Suppressor macrophage treated with lipopolysaccharide for 4 hours (primary cell): ENCODE measurements around the gene MB21D2.
A peak's percentile ranks its signal among the peaks of the same experiment; 100 is the strongest.

Experiments used
- DNase-seq: peaks from one replicate; pipeline ENCODE4 v3.0.0-alpha.2; 2020

MB21D2 gene

DNA sequence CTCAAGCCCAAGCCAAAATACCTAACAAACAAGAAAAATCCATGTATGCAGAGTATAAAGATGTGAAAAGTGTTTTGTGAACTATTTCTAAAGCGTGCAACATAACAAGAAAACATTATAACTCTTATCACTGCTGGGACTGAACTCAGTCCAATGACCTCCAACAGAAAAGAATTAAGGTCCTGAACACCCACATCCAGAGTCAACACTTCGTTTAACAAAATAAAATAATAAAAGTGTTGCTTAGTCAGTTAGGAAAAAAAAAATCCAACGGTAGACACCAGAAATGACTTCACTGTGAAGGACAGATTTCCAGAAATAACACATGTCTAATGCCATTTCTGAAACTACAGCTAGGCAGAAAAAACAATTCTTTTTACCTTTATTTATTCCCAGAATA is 28.0 kb downstream of the MB21D2 start:
- no peak for DNase-seq

DNA sequence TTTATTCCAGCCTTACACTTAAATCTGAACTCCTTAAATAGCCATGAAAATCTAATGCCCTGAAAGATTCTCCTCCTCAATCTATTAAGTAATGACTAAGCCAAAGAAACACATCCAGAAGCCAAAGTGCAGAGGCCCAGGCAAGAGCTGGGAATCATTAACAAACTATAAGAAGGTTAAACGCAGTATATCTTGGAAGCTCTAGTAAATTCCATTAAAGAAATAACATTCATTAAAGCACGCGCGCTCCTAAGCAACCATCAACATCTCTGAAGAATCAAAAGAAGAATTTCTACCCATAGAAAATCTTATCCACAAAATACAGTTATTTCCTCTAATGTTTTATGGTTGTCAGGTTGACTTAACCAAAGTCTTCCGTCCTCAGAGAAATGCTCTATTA is 29.5 kb downstream of the MB21D2 start:
- no peak for DNase-seq

DNA sequence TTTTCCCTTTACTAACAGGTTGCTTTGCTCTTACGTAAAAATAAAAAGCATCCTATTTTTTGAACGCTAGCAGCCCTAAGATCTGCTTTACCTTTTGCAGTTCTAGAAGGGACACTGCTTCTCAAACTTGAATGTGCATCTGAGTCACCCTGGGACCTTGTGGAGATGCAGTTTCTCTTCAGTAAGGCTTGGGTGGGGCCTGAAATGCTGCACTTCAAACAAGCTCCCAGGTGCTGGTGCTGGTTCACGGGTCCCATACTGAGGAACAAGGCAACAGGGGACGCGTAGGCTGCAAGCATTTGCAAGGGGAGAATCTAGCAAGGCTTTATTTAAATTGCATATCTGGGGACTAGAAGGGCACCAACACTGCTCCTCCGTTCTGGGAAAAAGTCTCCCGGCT is 30.0 kb downstream of the MB21D2 start:
- no peak for DNase-seq

DNA sequence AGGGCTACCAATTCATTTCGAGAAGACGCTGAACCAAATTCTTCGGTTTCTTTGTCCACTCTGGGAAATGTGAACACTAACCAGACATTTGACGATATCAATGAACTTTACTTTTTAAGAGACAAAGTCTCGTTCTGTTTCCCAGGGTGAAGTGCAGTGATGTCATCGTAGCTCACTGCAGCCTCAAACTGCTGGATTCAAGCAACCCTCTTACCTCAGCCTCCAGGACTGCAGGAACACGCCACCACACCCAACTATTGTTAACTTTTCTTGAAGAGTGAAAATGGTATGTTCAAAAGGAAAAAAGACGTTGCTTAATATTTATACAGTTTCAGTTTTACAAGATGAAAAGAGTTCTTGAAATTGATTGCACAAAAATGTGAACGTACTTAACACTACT is 30.6 kb downstream of the MB21D2 start:
- no peak for DNase-seq

DNA sequence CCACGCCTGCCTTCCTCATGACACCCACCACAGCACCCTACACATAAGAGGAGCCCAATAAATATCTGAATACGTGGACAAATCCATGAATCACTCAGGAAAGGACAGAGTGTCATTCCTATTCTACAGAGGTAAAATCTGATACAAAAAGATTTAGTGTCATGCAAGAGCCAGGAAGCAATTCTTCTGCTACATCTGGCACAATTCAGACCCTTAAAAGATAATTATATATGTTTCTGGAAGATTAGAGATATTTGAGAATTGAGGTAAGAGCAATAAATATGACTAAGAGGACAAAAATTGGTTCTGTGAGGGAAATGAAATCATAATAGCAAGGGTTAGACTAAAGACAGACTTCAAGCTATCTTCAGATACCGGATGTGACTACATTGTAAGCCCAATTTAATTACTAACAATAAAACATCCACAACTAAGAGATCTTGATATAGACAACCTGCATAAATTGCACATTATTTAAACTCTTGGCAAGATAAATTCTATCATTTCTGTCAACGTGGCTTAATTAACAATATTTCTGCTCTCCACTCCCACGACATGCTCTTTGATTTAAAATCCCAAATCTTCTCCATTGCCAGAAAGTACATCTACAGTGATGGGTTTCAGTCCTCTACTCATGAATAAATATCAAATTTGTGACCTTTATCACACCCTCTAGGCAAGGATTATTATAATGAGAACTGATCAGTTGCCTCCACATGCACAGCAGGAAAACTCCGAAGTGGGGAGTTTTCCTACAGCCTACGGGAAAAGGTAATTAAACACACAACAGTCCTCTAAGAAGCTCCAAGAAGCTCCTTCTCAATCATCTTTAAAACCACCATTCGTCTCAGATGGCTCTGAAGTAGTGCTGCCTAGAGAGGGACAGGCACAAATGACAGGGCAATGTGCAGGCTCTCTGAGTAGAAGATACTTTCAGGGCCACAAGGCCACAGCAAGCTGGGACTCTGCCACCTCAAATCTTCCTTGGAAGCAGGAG is 32.6 kb downstream of the MB21D2 start:
- no peak for DNase-seq

DNA sequence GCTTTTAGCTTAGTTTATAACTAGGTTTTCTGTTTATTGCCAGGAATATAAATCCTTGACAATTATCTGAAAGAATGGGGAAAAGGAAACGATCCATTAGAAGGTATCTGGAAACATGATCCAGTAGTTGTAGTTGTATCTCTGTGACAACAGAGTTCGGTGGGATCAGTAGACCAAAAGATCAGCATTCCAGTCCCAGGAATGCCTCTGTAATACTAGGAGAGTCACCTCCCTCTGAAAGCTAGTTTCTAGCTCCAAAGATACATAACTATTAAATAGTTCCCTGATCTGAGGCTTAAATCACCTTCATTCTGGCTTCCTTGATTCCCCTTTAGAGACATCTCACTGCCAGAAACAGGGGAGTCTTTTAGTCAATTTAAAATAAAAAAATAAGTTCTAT is 34.1 kb downstream of the MB21D2 start:
- no peak for DNase-seq

DNA sequence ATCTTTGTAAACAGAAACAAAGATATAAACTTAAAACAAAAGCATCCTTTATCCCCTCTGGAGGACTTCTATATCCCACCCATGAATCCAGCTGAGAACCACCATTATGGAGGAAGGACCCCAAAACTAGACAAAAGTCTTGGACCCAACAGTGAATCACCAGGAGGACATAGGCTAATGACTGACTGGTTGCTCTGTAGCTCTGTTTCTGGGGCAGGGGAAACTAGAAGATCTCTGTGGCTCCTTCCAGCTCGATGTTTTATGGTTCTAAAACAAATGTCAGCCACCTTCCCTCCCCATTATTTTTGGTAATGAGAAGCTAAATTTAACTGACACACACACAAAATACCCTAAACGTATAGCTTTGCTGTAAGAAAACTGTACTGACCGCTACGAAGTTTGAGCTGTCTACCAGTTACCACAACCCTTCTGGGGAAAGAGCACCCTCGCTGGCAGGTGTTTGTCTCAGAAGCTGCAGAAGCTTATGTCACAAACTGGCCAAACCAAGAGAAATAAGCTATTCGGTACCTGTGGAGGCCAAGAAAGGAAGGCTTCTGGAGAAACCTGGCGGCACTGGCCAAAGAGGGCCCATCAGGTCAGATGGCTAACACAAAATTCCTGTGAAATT is 36.4 kb downstream of the MB21D2 start:
- DNase-seq: no peak

DNA sequence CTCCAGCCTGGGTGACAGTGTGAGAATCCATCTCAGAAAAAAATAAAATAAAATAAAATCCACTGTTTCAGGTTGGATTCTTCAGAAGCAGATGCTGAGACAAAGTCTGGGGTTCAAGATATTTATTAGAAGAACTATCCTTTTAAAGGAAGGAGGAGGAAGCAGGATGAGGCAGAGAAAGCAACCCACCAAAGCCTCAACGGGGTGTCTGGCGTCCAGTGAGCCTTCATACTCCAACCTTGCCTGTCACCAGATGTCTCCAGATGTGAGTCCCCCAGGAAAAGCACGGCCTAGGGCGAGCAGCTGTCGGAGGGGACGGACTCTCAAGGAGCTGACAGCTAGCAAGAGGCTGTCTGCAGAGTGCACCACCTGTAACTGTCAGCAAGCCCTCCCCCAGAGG is 37.3 kb downstream of the MB21D2 start:
- DNase-seq: no peak

DNA sequence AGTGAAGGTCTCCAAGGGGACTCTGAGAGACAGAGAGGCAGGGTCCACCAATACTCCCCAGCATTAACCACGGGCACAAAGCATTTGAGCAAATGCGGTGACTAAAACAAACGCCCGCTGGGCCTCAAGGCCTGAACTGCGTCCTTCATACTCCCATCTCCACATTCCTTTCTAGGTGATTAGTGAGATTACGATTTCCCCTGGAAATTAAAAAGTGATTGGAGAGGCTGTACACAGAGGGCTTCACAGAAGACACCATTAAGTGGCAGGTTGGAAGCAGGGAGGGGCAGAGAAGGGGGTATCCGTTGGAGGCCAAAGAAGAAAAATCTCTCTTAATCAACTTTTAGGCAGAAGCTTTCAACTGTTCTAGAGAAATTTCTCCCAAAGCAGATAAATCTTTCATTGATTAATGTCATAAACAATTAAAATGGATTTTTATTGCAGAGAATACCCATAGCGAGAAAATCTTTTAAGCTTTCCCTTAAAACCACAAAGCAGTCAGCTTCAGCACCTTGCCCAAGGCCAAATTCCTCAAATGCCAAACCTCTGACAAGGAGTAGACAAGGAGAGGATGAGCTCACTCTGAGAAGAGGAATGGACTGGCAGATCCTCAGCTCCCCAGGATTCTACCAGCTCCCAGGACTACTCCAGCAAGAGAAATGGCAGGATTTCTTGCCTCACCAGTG is 38.2 kb downstream of the MB21D2 start:
- no peak for DNase-seq

DNA sequence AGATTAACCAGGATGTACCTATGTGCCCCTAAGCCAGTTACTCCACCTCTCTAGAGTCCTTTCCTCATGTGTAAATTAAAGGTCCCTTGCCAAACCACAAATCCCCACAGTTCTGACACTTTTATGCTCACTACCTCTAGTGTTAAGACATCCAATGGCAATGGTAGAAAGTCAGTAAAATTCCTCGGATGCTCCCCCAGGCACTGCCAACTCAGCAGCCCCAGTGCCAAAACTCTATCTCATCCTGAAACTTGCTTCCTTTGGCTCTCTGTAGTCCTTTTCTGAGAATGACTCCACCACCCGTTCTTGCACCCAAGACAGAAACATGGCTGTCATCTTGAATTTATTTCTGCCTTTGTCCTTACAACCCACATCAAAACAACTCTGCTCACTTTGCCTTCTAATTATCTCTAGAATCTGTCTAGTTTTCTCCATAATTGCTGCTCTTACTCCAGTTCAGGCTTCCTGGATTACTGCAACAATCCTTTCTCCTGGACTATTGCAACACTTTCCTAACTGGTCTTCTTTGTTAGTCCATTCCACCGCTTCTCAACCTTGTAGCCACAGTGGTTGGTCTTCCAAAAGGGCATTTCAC is 41.6 kb downstream of the MB21D2 start:
- DNase-seq: no peak

DNA sequence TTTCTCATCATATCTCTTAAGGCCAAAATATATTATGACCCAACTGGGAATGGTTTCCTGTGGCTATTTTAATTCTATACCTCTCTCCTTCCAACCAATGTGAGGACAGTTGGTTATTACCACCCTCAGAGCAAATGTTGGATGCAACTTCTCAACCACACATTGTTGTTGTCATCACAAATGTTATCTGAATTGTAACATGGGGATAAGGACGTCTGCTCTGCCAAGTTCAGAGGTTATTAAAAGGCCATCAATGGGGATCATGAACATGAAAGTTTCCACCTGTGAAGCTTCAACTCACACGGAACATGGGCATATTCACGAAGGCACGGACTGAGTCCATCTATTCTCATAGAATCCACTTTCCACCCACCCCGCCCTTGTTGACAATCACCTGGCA is 46.8 kb downstream of the MB21D2 start:
- DNase-seq: no peak

DNA sequence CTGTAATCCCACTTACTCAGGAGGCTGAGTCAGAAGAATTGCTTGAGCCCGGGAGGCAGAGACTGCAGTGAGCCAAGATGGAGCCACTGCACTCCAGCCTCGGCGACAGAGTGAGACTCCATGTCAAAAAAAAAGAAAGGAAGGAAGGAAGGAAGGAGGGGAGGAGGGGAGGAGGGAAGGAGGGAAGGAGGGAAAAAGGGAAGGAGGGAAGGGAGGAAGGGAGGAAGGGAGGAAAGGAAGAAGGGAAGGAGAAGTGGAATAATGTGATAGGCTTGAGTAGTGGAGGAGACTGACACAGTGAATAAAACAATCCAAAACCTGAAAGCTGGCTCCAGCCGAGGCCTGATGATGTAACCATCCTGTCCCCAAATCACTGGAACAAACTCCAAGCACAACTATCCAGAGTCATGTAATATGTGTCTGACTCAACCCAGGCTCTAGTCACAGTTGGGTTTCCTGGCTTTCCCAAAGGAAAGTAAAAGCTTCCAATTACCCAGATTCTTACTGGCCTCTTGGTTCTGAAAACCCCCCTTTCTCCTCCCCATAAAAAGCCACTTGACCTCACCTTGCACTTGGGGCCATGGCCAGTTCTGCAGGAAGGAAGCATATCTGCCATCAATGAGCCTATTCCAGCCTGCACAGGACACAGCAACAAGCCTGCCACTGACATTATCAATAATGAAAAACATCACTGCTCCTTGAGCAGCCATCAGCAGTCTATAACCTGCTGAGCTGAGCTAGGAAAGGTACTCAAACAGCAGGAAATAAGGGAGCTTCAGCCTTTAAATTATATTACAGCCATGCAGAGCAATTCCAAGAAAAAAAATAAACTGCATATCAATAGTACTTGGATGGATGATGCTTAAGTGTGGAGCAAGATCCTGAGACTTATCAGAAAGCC is 48.3 kb downstream of the MB21D2 start:
- peak; percentile 19 for DNase-seq

DNA sequence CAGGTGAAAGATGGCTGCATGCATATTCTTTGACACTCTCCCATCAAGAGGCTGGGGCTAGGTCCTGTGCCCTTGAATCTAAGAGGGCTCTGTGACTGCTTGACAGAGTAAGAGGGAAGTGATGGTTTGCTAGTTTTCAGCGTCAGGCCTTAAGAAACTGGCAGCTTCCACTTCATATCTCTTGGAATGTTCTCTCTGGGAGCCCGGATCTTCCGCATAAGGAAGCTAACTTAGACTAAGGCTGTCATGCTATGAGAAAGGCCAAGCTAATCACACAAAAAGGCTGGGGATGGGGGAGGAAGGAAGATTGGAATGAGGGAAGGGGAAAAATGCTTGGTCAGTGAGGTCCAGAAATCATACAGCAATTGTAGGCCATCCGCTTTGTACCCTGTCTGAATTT is 50.0 kb downstream of the MB21D2 start:
- no peak for DNase-seq

DNA sequence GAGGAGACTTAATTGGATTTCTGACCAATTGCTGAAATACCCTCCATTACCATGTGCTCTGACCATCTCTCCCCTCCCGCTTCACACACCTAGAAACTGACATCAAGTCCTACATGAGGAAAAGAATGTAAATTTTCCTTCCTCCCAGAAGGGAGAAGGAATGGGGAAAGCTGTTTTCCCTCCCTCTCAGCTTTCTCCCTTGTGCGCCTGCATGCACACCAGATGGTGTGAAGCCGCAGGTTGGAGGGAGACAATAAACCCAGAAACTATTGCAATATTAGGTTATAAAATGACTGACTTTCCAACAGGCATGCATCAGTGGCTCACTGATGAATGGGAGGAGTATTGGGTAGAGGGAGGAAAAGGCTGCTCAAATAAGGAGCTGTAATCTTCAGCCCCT is 50.9 kb downstream of the MB21D2 start:
- no peak for DNase-seq

DNA sequence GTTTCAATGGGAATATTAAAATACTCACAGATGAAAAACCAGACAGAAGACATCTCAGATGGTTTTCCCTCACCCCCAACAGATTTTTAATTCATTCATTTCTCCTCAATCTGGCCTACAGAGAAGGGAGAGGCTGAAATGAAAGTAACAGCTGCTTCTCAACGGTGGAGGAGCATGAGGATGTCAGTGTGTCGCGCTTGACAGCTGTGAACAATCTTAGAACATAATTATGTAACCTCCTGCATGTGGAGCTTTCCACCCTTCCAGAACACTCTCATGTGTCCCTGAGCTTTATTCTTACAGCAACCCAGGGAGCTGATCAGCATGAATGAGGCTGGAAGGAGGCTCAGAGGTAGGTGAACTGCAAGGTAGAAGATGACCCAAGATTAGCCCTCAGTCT is 52.7 kb downstream of the MB21D2 start:
- no peak for DNase-seq

DNA sequence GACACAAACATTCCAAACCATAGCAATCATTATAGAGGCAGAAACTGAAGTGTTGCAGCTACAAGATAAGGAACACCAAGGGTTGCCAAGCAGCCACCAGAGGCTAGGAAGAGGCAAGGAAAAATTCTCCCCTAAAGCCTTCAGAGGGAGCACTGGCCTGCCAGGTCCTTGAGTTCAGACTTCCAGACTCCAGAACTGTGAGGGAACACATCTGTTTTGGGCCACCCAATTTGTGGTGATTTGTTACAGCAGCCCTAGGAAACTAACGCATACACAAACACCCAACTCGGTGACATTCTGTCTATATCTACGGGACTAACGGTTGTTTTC is 54.6 kb downstream of the MB21D2 start:
- no peak for DNase-seq

DNA sequence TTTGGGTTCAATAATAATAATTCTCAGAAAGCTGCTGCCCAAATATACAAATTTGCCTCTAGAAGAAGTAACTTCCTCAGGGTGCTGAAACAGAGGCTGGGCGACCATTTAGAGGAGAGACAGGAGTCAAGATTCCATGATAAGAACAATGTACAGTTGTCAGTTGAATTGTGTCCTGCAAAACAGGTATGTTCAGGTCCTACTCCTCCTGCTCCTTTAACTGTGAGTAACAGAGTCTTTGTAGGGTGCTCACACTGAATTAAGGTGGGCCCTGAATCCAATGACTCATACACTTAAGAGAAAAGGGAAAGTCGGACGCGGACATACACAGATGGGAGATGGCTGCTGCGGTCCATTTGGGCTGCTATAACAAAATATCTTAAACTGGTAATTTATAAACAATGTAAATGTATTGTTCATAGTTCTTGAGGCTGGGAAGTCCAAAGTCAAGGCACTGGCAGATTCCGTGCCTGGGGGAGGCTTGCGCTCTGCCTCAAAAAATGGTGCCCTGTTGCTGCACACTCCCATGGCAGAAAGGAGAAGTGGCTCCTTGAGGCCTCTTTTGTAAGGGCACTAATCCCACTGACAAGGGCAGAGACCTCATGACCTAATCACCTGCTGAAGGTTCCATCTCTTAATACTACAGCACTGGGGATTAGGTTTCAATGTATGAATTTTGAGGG is 55.1 kb downstream of the MB21D2 start:
- no peak for DNase-seq

DNA sequence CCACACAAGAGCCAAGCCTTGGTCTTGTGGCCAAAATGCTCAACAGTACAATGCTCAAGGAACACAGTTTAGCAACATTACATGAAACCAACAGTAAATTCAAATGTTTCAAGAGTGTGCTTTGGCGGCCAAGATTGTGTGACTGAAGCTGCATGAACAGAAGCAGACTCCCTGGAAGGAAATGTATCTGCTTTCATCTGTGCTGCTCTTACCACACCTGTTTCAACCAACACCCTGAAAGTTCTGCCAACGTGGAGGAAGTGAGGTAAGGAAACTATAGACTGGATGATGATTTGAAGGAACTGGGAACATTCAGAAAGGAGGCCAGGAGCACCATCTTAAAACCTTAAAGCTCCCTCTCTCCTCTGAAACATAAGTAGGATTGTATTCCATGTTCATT is 55.7 kb downstream of the MB21D2 start:
- no peak for DNase-seq

DNA sequence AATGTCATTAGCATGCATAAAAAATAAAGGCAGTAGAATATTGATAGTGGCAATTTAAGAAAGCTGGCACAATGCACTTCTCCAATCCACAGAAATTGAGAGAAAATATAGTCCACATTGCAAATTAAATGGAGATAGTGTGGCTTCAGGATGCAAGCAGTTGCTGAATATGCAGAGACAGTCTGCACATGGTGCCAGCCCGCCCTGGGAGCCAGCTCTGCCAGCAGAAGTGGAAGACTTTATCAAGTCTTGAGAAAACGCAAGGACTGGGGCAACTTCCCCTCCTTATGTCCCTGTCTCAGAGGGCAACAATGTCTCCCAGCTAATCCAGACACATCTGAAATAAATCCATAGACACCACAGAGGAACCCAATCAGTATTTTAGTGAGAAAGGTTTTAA is 57.2 kb downstream of the MB21D2 start:
- DNase-seq: no peak

DNA sequence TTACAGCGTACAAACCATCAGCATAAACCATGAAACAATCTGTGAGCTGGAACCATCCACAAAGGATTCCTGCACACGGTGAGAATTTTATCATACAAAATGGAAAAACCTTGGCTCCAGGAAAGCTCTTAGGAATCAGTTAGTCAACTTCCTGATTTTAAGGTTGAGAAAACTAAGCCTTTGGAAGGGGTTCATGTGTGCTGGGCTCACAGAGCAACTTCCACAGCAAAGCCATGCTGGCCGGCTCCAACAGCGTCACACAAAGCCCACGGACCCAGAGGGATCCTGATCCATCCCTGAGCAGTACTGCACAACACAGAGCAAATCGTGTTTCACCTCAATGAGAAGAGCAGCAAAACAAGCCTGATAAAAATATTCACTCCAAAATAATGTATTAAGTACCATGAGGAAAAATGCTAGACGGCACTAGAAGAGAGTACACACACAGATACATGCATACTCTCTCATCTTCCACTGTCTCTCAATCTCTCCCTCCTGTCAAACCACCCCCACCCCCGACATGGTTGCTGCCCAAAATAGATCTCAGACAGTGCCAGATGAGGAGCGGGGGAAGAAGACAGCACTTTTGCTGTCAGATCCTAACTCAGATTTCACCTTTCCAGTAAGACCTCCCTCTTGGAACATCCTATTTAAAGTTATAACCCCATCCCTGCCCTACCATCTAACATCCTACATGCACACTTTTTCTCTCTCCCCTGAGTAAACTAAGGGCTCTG is 58.6 kb downstream of the MB21D2 start:
- DNase-seq: no peak

DNA sequence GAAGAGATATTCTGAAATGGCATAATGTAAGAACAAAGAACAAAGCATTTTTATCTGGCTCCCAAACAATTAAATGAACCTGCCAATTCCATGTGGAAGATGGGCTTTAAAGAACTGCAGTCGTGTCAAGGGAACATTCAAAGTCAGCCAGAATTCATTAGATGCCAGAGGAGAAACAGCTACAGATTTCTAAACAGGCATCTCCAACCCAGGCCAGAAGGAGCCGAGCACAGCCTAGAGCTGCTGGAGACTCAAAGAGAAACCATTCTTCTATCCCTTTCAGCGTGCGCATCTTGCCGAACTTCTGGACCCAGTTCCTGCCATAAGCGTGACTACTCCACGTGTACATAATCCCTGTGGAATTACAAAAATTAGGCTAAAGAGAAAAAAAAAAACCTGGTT is 60.4 kb downstream of the MB21D2 start:
- DNase-seq: no peak
